H1 (cell line): ENCODE measurements around the gene SNX15. TPM values are rescaled to one million over a fixed set of nuclear protein-coding genes. Genes with fewer than 3 reads are reported as not detected.

ENCODE experiments used
- CTCF ChIA-PET: fragments of 300-600 bp; sonication (Branson Sonifier 250); formaldehyde crosslinking; loops from one replicate; lab custom pipeline; 2021; ENCODE audit not compliant: partially characterized antibody; lab: Charles Lee
- POLR2A ChIA-PET: fragments of 300-600 bp; sonication (Branson Sonifier 250); formaldehyde crosslinking; loops from one replicate; lab custom pipeline; 2021; ENCODE audit warnings: inconsistent platforms; ENCODE audit not compliant: partially characterized antibody; lab: Charles Lee
- DNase-seq, 2 experiments: peaks; one replicate each; pipeline versions ENCODE4 v3.0.0 to v3.0.0-alpha.2; 2010 to 2022; ENCODE audit warnings: low spot score in 2 of 2, low read depth in 1 of 2, mixed read lengths in 1 of 2
- FAIRE-seq: peaks from 2 replicates; lab custom pipeline; 2011; peaks lifted over from hg19 to GRCh38; lab: Jason Lieb, UNC
- H2AFZ ChIP-seq: 2 replicates; pipeline ENCODE4 v1.8.1; 2012; ENCODE audit warnings: low read length, inconsistent platforms
- H2AK5ac ChIP-seq: 2 replicates; pipeline ENCODE4 v1.6.1; 2013; ENCODE audit warnings: low read depth, low read length
- H2BK120ac ChIP-seq: replicated peaks from 2 replicates; pipeline ENCODE3; 2013; ENCODE audit warnings: low read depth, low read length, inconsistent platforms
- H2BK12ac ChIP-seq: 2 replicates; pipeline ENCODE4 v1.6.1; 2013; ENCODE audit warnings: low read depth, low read length
- H2BK15ac ChIP-seq: 2 replicates; pipeline ENCODE4 v1.6.1; 2013; ENCODE audit warnings: low read length
- H2BK20ac ChIP-seq: 2 replicates; pipeline ENCODE4 v1.6.1; 2013; ENCODE audit warnings: low read length
- H2BK5ac ChIP-seq: 2 replicates; pipeline ENCODE4 v1.6.1; 2013; ENCODE audit warnings: low read depth, low read length
- H3K14ac ChIP-seq: 2 replicates; pipeline ENCODE4 v1.6.1; 2013; ENCODE audit warnings: inconsistent platforms; ENCODE audit not compliant: insufficient read length
- H3K18ac ChIP-seq: 2 replicates; pipeline ENCODE4 v1.6.1; 2013; ENCODE audit warnings: low read length; ENCODE audit errors: extremely low read depth
- H3K23ac ChIP-seq: 2 replicates; pipeline ENCODE4 v1.6.1; 2013; ENCODE audit warnings: inconsistent platforms; ENCODE audit not compliant: insufficient read length
- H3K23me2 ChIP-seq: 2 replicates; pipeline ENCODE4 v1.6.1; 2013; ENCODE audit warnings: low read depth, low read length
- H3K27ac ChIP-seq: 2 replicates; pipeline ENCODE4 v1.6.1; 2011; ENCODE audit warnings: low read depth, low read length, inconsistent platforms
- H3K27me3 ChIP-seq, 4 experiments: replicated peaks in 1 of 4; 1 replicate in 1 of 4; 2 replicates in 3 of 4; pipeline versions ENCODE4 v1.6.1 to v1.8.1; 2011 to 2013; ENCODE audit warnings: low read length in 3 of 4, mild to moderate bottlenecking in 3 of 4, inconsistent platforms in 2 of 4, mixed read lengths in 2 of 4, moderate library complexity in 1 of 4; ENCODE audit not compliant: control insufficient read depth in 3 of 4, insufficient read depth in 3 of 4; ENCODE audit errors: extremely low read depth in 1 of 4
- H3K36me3 ChIP-seq, 4 experiments: 2 replicates each; pipeline versions ENCODE4 v1.6.1 to v1.8.1; 2011 to 2013; ENCODE audit warnings: mild to moderate bottlenecking in 4 of 4, low read length in 3 of 4, moderate library complexity in 2 of 4, control low read depth in 1 of 4, inconsistent platforms in 1 of 4; ENCODE audit not compliant: insufficient read depth in 4 of 4, control insufficient read depth in 2 of 4
- H3K4ac ChIP-seq: replicated peaks from 2 replicates; pipeline ENCODE3; 2013; ENCODE audit warnings: low read length, low read depth, mixed read lengths, inconsistent platforms; ENCODE audit not compliant: insufficient read length
- H3K4me1 ChIP-seq, 4 experiments: replicated peaks in 1 of 4; 1 replicate in 1 of 4; 2 replicates in 3 of 4; pipeline versions ENCODE4 v1.6.1 to v1.8.1; 2011 to 2013; ENCODE audit warnings: low read length in 3 of 4, inconsistent platforms in 2 of 4, mixed read lengths in 1 of 4; ENCODE audit not compliant: insufficient read depth in 4 of 4, control insufficient read depth in 3 of 4
- H3K4me2 ChIP-seq, 2 experiments: 2 replicates each; pipeline versions ENCODE4 v1.6.1 to v1.8.1; 2011 to 2013; ENCODE audit warnings: low read depth in 2 of 2, low read length in 2 of 2, control low read depth in 1 of 2, inconsistent platforms in 1 of 2, mild to moderate bottlenecking in 1 of 2; ENCODE audit not compliant: insufficient read depth in 1 of 2
- H3K4me3 ChIP-seq, 4 experiments: fragments of 200-600, 300-600 bp in 1 of 4; sonication (generic), shearing (Covaris generic), sonication (Bioruptor Twin) in 1 of 4; 2 replicates each; pipeline versions ENCODE4 v1.5.1 to v1.8.1; 2011 to 2016; ENCODE audit warnings: low read length in 4 of 4, low read depth in 3 of 4, control low read depth in 2 of 4, inconsistent platforms in 2 of 4, mild to moderate bottlenecking in 2 of 4, mixed read lengths in 1 of 4, moderate library complexity in 1 of 4; ENCODE audit not compliant: insufficient read depth in 2 of 4; ENCODE audit errors: extremely low read depth in 1 of 4
- H3K56ac ChIP-seq: replicated peaks from 2 replicates; pipeline ENCODE3; 2013; ENCODE audit warnings: low read depth, mild to moderate bottlenecking, mixed read lengths, low read length, inconsistent platforms; ENCODE audit not compliant: insufficient read length
- H3K79me1 ChIP-seq: 2 replicates; pipeline ENCODE4 v1.6.1; 2013; ENCODE audit warnings: low read depth, low read length, control low read depth
- H3K79me2 ChIP-seq, 2 experiments: 2 replicates each; pipeline versions ENCODE4 v1.6.1 to v1.8.1; 2012 to 2013; ENCODE audit warnings: low read length in 2 of 2, mild to moderate bottlenecking in 2 of 2, inconsistent platforms in 1 of 2; ENCODE audit not compliant: insufficient read depth in 2 of 2, control insufficient read depth in 1 of 2
- H3K9ac ChIP-seq, 4 experiments: replicated peaks in 1 of 4; 1 replicate in 1 of 4; 2 replicates in 3 of 4; pipeline versions ENCODE4 v1.6.1 to v1.8.1; 2011 to 2013; ENCODE audit warnings: low read depth in 3 of 4, low read length in 3 of 4, control low read depth in 2 of 4, mild to moderate bottlenecking in 2 of 4, moderate library complexity in 2 of 4, inconsistent platforms in 1 of 4; ENCODE audit errors: extremely low read depth in 1 of 4
- H3K9me3 ChIP-seq, 2 experiments: 2 replicates each; pipeline versions ENCODE4 v1.6.1 to v1.8.1; 2012 to 2013; ENCODE audit warnings: mild to moderate bottlenecking in 2 of 2, moderate library complexity in 2 of 2, control low read depth in 1 of 2, inconsistent platforms in 1 of 2, low read depth in 1 of 2, low read length in 1 of 2, mixed read lengths in 1 of 2; ENCODE audit not compliant: insufficient read depth in 2 of 2
- H4K20me1 ChIP-seq, 2 experiments: replicated peaks in 1 of 2; 2 replicates each; pipeline versions ENCODE3 to v1.8.1; 2011 to 2013; ENCODE audit warnings: inconsistent platforms in 2 of 2, low read length in 2 of 2, mild to moderate bottlenecking in 1 of 2; ENCODE audit not compliant: insufficient read depth in 2 of 2, control insufficient read depth in 1 of 2
- H4K5ac ChIP-seq: 2 replicates; pipeline ENCODE4 v1.6.1; 2013; ENCODE audit warnings: low read length, low read depth, mixed read lengths, inconsistent platforms; ENCODE audit not compliant: insufficient read length
- H4K8ac ChIP-seq: 2 replicates; pipeline ENCODE4 v1.8.0; 2013; ENCODE audit warnings: mild to moderate bottlenecking, moderate library complexity, low read length, inconsistent platforms; ENCODE audit not compliant: insufficient read depth; ENCODE audit errors: extremely low read depth
- H4K91ac ChIP-seq: replicated peaks from 2 replicates; pipeline ENCODE3; 2013; ENCODE audit warnings: low read length, mixed read lengths, inconsistent platforms; ENCODE audit not compliant: insufficient read length
- CBX5 ChIP-seq: fragments of 300-800, 300-1000 bp; sonication (generic); IDR thresholded peaks from 2 replicates; pipeline ENCODE4 v1.7.1; 2016; ENCODE audit warnings: antibody characterized with exemption, low read length, low read depth
- CBX8 ChIP-seq: fragments of 300-800, 300-1000 bp; sonication (generic); IDR thresholded peaks from 2 replicates; pipeline ENCODE4 v1.7.1; 2016; ENCODE audit warnings: low read depth, low read length, borderline replicate concordance
- EP300 ChIP-seq, 2 experiments: IDR thresholded peaks; 1 replicate in 1 of 2; 2 replicates in 1 of 2; pipeline ENCODE4 v1.6.1; 2011 to 2012; ENCODE audit warnings: low read depth in 2 of 2, low read length in 2 of 2, mild to moderate bottlenecking in 2 of 2, borderline replicate concordance in 1 of 2, inconsistent platforms in 1 of 2, moderate library complexity in 1 of 2
- KDM1A ChIP-seq: fragments of 200-600, 300-600 bp; sonication (generic); IDR thresholded peaks from 2 replicates; pipeline ENCODE4 v1.7.1; 2016; ENCODE audit warnings: mild to moderate bottlenecking, low read length, borderline replicate concordance
- whole genome bisulfite sequencing, 2 experiments: shearing (Covaris generic) in 1 of 2; methylation state at CpG; one replicate each; pipeline versions ENCODE4 v1.1.6 to v1.1.7; 2013 to 2015; ENCODE audit warnings: low lambda C conversion rate in 2 of 2, mixed read lengths in 2 of 2, inconsistent platforms in 1 of 2, low coverage in 1 of 2, missing lambda C conversion rate in 1 of 2; ENCODE audit not compliant: insufficient replicate concordance in 2 of 2, insufficient coverage in 1 of 2, insufficient read length in 1 of 2; ENCODE audit errors: extremely low coverage in 1 of 2, missing lambda C conversion rate in 1 of 2; 5-methylcytosine and 5-hydroxymethylcytosine counted together
- polyA plus RNA-seq, 7 experiments: library from polyadenylated mRNA; depleted of rRNA in 3 of 7; stranded (reverse) in 5 of 7; unstranded in 2 of 7; fragments of >200 nt in 5 of 7; fragments of 200-250 nt in 2 of 7; gene quantifications; 1 replicate in 5 of 7; 2 replicates in 1 of 7; 4 replicates in 1 of 7; pipeline versions ENCODE4 v1.2.1 to v1.2.3, GENCODE V29; 2011 to 2013; ENCODE audit warnings: missing spikeins in 2 of 7, mixed read lengths in 2 of 7
- total RNA-seq: library from RNA; stranded (reverse); fragmentation: NEBNext Ultra II Directional; extraction: Animal tissue kit (Norgen Biotek cat#: 25700); gene quantifications from 2 replicates; pipeline ENCODE4 v1.2.1, GENCODE V29; 2021
- TF ChIP-seq, protein P1 (sequence below): IDR thresholded peaks from 2 replicates; pipeline ENCODE4 v1.6.1; 2011; ENCODE audit warnings: low read length, improper control_type of control experiment

The SNX15 gene
- total and polyA plus RNA-seq, 2 of the 8 experiments (the other 6 are each of a cell fraction or from before 2014, with no cell fraction given), result 13.0 to 18.3 TPM

DNA sequence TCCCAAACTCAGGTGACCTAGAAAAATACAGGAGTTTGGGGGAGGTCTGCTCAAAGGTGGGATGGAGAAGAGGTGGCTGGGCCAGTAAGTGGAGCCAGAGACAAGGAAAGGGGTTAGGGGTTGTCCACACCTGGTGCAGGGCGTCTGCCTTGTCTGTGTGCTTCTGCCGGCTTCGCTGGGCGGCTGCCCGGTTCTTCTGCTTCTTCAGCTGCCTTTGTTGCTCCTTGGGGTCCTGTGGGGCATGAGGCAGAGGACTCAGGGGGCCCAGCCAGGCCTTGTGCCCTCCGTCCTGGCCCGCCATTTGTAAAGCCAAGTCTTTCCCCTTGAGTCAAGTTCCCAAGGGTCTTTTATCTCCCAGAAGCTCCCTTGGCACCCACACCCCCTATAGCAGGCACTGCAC is 32.9 kb upstream of the SNX15 start:
- Histone ChIP-seq H4K8ac (no peak overlapping the region; the same call in 1 of the 2 replicates), H3K9ac (no peak overlapping the region), H2AFZ (no peak overlapping the region), H4K5ac (no peak overlapping the region), H2BK15ac (no peak overlapping the region), H3K79me1 (no peaks in the 10 kb centered on the region), H3K18ac (no peak overlapping the region), H3K4me3 (no peak overlapping the region), H3K9me3 (no peaks in the 10 kb centered on the region), H3K4me1 (peaks cover 0 to 9% (median 1%) of the 10 kb centered on the region in 4 experiments; a peak in 2 of 7 replicates)
- 89% methylated on average over 7 of the region's 7 CpGs; no CpG with 5 or more reads in 1 of the 2 experiments for WGBS, 2 experiments
- CTCF ChIA-PET, result interaction anchor here (1.4 to 6.1 kb wide), 3 partner anchors 34 to 146 kb away, joined by 3 to 65 read pairs (median 6); no protein-coding TSS in a partner anchor
- no peak for DNase-seq
- TF ChIP-seq CBX5 (no peak), CBX8 (no peak), KDM1A (no peak), EP300 (IDR thresholded peaks at IDR 0.05; ENCODE audit: borderline replicate concordance in 1 of 2, low read depth in 2 of 2, low read length in 2 of 2) (no peak)
- TF ChIP-seq, protein P1, sequence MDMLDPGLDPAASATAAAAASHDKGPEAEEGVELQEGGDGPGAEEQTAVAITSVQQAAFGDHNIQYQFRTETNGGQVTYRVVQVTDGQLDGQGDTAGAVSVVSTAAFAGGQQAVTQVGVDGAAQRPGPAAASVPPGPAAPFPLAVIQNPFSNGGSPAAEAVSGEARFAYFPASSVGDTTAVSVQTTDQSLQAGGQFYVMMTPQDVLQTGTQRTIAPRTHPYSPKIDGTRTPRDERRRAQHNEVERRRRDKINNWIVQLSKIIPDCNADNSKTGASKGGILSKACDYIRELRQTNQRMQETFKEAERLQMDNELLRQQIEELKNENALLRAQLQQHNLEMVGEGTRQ, result no peak
- TF ChIP-seq, all 59 proteins: peak for 0
- Histone ChIP-seq H2BK120ac (no peak overlapping the region), H3K27me3 (no peaks in the 10 kb centered on the region), H3K23me2 (no peaks in the 10 kb centered on the region), H3K27ac (no peak overlapping the region), H3K14ac (no peak overlapping the region), H3K36me3 (no peaks in the 10 kb centered on the region), H3K4me2 (no peak overlapping the region), H2BK5ac (no peak overlapping the region), H2BK12ac (no peak overlapping the region), H2AK5ac (no peak overlapping the region), H4K20me1 (no peaks in the 10 kb centered on the region), H3K23ac (no peak overlapping the region), H3K56ac (no peak overlapping the region), H3K79me2 (no peaks in the 10 kb centered on the region), H4K91ac (no peak overlapping the region), H3K4ac (no peak overlapping the region), H2BK20ac (no peak overlapping the region)
- no peak for FAIRE-seq
- POLR2A ChIA-PET, result no interaction called here
